DND-41 (cell line): Measurements from ENCODE around the gene NOL4L.

Source experiments
- EZH2 ChIP-seq: IDR thresholded peaks from 3 replicates; pipeline ENCODE4 v1.6.1; 2012; ENCODE audit warnings: borderline replicate concordance, low read depth, mild to moderate bottlenecking, moderate library complexity, low read length, inconsistent platforms; ENCODE audit not compliant: severe bottlenecking
- TF ChIP-seq, protein P1 (sequence below): IDR thresholded peaks from 2 replicates; pipeline ENCODE4 v1.5.1; 2012; ENCODE audit warnings: borderline replicate concordance, low read length, moderate library complexity, mild to moderate bottlenecking; ENCODE audit not compliant: poor library complexity, severe bottlenecking; ENCODE audit errors: extremely low read depth

DNA sequence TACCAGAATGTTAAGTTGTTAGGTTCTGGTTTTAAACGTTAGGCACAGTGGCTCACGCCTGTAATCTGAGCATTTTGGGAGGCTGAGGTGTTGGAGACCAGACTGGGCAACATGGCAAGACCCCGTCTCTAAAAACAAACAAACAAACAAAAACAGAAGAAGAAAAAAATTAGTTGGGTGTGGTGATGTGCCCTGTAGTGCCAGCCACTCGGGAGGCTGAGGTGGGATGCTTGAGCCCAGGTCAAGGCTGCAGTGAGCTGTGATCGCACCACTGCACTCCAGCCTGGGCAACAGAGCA is 19.4 kb downstream of the NOL4L start:
- TF ChIP-seq EZH2: no peak
- TF ChIP-seq, protein P1, sequence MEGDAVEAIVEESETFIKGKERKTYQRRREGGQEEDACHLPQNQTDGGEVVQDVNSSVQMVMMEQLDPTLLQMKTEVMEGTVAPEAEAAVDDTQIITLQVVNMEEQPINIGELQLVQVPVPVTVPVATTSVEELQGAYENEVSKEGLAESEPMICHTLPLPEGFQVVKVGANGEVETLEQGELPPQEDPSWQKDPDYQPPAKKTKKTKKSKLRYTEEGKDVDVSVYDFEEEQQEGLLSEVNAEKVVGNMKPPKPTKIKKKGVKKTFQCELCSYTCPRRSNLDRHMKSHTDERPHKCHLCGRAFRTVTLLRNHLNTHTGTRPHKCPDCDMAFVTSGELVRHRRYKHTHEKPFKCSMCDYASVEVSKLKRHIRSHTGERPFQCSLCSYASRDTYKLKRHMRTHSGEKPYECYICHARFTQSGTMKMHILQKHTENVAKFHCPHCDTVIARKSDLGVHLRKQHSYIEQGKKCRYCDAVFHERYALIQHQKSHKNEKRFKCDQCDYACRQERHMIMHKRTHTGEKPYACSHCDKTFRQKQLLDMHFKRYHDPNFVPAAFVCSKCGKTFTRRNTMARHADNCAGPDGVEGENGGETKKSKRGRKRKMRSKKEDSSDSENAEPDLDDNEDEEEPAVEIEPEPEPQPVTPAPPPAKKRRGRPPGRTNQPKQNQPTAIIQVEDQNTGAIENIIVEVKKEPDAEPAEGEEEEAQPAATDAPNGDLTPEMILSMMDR: no peak
